DOHH2 (cell line): Measurements from ENCODE around the gene ARID1B.

ENCODE experiments used
- H3F3A ChIP-seq: fragments of 200-600 bp; sonication (generic), shearing (Covaris generic); 2 replicates; pipeline ENCODE4 v1.6.0; 2016; ENCODE audit warnings: antibody characterized with exemption, mild to moderate bottlenecking; ENCODE audit not compliant: control insufficient read depth, insufficient read depth
- H3K27ac ChIP-seq: fragments of 200-600 bp; sonication (generic); 2 replicates; pipeline ENCODE4 v1.5.1; 2014; ENCODE audit warnings: low read depth, mild to moderate bottlenecking, low read length, moderate library complexity
- H3K27me3 ChIP-seq: fragments of 200-600 bp; sonication (generic); 2 replicates; pipeline ENCODE4 v1.6.1; 2014; ENCODE audit warnings: mild to moderate bottlenecking, low read length, mixed read lengths; ENCODE audit not compliant: control insufficient read depth
- H3K36me3 ChIP-seq: fragments of 200-600 bp; sonication (generic); 2 replicates; pipeline ENCODE4 v1.6.1; 2014; ENCODE audit warnings: mild to moderate bottlenecking, low read length, moderate library complexity, mixed read lengths; ENCODE audit not compliant: control insufficient read depth
- H3K4me1 ChIP-seq: fragments of 200-600 bp; sonication (generic); 2 replicates; pipeline ENCODE4 v1.6.1; 2014; ENCODE audit warnings: mild to moderate bottlenecking, low read length, mixed read lengths; ENCODE audit not compliant: control insufficient read depth
- H3K4me2 ChIP-seq: fragments of 200-600 bp; sonication (generic); 2 replicates; pipeline ENCODE4 v1.6.0; 2014; ENCODE audit warnings: mild to moderate bottlenecking, low read length, moderate library complexity
- H3K4me3 ChIP-seq: fragments of 200-600 bp; sonication (generic); 2 replicates; pipeline ENCODE4 v1.5.1; 2014; ENCODE audit warnings: mild to moderate bottlenecking, low read length, mixed read lengths
- H3K79me2 ChIP-seq: fragments of 200-600 bp; sonication (generic); 2 replicates; pipeline ENCODE4 v1.6.1; 2014; ENCODE audit warnings: mild to moderate bottlenecking, low read length, mixed read lengths; ENCODE audit not compliant: control insufficient read depth
- H3K9me2 ChIP-seq: fragments of 200-600 bp; sonication (generic); replicated peaks from 2 replicates; pipeline ENCODE4 v1.6.1; 2014; ENCODE audit warnings: mild to moderate bottlenecking, low read length, mixed read lengths; ENCODE audit not compliant: control insufficient read depth
- H3K9me3 ChIP-seq: fragments of 200-600 bp; sonication (generic); 2 replicates; pipeline ENCODE4 v1.6.1; 2014; ENCODE audit warnings: antibody characterized with exemption, low read length, mixed read lengths; ENCODE audit not compliant: control insufficient read depth, insufficient read depth
- H4K20me1 ChIP-seq: fragments of 200-600 bp; sonication (generic); 2 replicates; pipeline ENCODE4 v1.6.0; 2014; ENCODE audit warnings: low read depth, mild to moderate bottlenecking, antibody characterized with exemption, low read length, moderate library complexity; ENCODE audit not compliant: control insufficient read depth, insufficient read depth
- EZH2phosphoT487 ChIP-seq: fragments of 200-600 bp; sonication (generic); IDR thresholded peaks from 2 replicates; pipeline ENCODE4 v1.6.1; 2017; ENCODE audit warnings: borderline replicate concordance, mild to moderate bottlenecking, antibody characterized with exemption, low read length, moderate library complexity, mixed read lengths
- TF ChIP-seq, protein P1 (sequence below): fragments of 200-600 bp; sonication (generic); IDR thresholded peaks from one replicate; pipeline ENCODE4 v1.5.1; 2014; ENCODE audit warnings: antibody characterized with exemption, mild to moderate bottlenecking, low read depth, low read length; ENCODE audit not compliant: poor library complexity, severe bottlenecking

ARID1B gene

DNA sequence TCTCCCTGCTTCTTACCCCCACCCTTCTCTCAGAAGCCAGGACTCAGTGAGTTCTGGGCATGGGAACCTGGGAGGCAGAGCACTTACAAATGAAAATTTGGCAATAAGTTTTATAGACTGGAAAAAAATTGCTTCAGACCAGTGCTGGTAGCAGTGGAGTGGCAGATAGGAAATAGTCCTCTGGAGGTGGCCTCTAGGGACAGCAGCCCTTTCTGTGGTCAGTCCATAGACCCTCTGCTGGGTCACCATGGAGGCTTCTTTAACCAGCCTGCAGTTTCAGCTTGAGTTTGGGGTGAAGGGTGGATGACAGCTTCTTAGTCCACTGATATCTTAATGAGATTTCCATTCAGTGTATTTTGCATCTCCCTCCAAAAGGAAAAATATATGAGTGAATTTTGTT, 179.1 kb downstream of the ARID1B start:
- Histone ChIP-seq H3K79me2 (peaks cover 96% of the 10 kb centered on the region), H3K4me1 (peaks cover 7% of the 10 kb centered on the region; the same call in 1 of the 2 replicates), H3K36me3 (peaks cover 13% of the 10 kb centered on the region), H3K9me3 (no peaks in the 10 kb centered on the region), H3F3A (0 out of 2 replicates have a peak, but pooled peaks cover 2% of the 10 kb centered on the region), H3K9me2 (no peaks in the 10 kb centered on the region), H3K4me2 (no peak overlapping the region), H3K27ac (no peak overlapping the region), H4K20me1 (peaks cover 19% of the 10 kb centered on the region), H3K4me3 (no peak overlapping the region), H3K27me3 (no peaks in the 10 kb centered on the region)
- TF ChIP-seq EZH2phosphoT487: no peak
- TF ChIP-seq, protein P1, sequence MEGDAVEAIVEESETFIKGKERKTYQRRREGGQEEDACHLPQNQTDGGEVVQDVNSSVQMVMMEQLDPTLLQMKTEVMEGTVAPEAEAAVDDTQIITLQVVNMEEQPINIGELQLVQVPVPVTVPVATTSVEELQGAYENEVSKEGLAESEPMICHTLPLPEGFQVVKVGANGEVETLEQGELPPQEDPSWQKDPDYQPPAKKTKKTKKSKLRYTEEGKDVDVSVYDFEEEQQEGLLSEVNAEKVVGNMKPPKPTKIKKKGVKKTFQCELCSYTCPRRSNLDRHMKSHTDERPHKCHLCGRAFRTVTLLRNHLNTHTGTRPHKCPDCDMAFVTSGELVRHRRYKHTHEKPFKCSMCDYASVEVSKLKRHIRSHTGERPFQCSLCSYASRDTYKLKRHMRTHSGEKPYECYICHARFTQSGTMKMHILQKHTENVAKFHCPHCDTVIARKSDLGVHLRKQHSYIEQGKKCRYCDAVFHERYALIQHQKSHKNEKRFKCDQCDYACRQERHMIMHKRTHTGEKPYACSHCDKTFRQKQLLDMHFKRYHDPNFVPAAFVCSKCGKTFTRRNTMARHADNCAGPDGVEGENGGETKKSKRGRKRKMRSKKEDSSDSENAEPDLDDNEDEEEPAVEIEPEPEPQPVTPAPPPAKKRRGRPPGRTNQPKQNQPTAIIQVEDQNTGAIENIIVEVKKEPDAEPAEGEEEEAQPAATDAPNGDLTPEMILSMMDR: no peak

DNA sequence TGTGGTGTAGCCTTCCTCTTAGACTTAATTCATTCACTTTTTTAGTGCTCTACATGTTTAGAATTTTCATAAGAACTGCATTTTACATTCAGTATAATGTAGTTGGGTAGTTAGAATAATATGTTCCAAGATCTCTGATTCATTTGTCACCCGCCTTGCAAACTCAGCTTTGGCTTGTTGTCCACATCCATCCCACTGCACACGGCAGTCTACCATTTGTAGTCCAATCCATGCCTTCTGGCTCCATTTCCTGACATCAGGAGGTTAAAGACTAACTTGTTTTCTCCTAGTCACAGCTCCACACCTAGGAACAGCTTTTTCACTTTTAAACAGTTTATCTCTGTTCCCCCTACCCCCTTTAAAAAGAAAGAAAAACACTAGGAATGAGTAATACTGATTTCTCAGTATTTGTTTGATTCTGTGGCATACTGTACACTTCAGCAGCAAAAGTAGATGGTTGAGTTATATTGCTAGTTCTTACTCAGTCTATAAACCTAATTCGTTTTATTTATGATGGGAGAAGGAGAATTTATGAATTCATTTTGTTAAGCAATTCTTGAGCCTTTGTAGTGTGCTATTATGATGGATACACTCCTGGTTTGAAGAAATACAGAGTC, 180.9 kb downstream of the ARID1B start:
- no peak for TF ChIP-seq EZH2phosphoT487
- TF ChIP-seq, protein P1: no peak
- Histone ChIP-seq H3F3A (0 out of 2 replicates have a peak, but pooled peaks cover 2% of the 10 kb centered on the region), H3K27me3 (no peaks in the 10 kb centered on the region), H3K4me1 (0 out of 2 replicates have a peak, but pooled peaks cover 3% of the 10 kb centered on the region), H3K27ac (no peak overlapping the region), H3K4me3 (no peak overlapping the region), H3K36me3 (peaks cover 13% of the 10 kb centered on the region), H3K9me3 (no peaks in the 10 kb centered on the region), H4K20me1 (peaks cover 20% of the 10 kb centered on the region), H3K9me2 (no peaks in the 10 kb centered on the region), H3K79me2 (peaks cover 93% of the 10 kb centered on the region), H3K4me2 (no peak overlapping the region)

DNA sequence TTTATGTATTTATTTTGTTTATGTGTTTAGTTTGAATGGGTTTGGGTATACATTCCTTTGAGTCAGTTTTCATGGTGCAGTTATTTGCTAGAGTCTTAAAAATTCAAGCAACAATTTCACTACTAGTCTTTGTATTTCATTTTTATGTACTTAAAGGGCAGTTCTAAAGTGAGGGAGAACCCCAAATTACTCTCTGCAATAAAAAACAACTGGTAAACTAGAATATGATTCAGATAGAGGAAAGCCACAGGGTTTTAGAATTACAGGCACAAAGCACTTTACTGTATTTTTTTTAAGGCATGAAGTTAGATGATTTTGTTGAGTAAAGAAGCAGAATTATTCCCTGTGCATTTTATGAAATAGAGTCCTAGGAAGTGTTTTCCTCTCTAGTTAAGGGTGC, 183.3 kb downstream of the ARID1B start:
- Histone ChIP-seq H3K4me3 (no peak overlapping the region), H4K20me1 (peaks cover 18% of the 10 kb centered on the region), H3K4me2 (no peak overlapping the region), H3K9me3 (no peaks in the 10 kb centered on the region), H3K79me2 (peaks cover 93% of the 10 kb centered on the region), H3K27me3 (no peaks in the 10 kb centered on the region), H3F3A (no peaks in the 10 kb centered on the region), H3K36me3 (peaks cover 4% of the 10 kb centered on the region), H3K4me1 (no peaks in the 10 kb centered on the region), H3K27ac (no peak overlapping the region), H3K9me2 (no peaks in the 10 kb centered on the region)
- no peak for TF ChIP-seq EZH2phosphoT487
- TF ChIP-seq, protein P1: no peak
